Inferior parietal cortex (tissue), 1 donor: ENCODE data around the gene PIK3CG.
"Not testable (repeated sequence)": the region's sequence is repeated elsewhere in the genome, so short reads cannot be mapped to it uniquely, and the experiment has no call there.

Experiments used
- DNase-seq: peaks from one replicate; pipeline ENCODE4 v3.0.0-alpha.2; 2016; ENCODE audit errors: extremely low spot score

PIK3CG gene

DNA sequence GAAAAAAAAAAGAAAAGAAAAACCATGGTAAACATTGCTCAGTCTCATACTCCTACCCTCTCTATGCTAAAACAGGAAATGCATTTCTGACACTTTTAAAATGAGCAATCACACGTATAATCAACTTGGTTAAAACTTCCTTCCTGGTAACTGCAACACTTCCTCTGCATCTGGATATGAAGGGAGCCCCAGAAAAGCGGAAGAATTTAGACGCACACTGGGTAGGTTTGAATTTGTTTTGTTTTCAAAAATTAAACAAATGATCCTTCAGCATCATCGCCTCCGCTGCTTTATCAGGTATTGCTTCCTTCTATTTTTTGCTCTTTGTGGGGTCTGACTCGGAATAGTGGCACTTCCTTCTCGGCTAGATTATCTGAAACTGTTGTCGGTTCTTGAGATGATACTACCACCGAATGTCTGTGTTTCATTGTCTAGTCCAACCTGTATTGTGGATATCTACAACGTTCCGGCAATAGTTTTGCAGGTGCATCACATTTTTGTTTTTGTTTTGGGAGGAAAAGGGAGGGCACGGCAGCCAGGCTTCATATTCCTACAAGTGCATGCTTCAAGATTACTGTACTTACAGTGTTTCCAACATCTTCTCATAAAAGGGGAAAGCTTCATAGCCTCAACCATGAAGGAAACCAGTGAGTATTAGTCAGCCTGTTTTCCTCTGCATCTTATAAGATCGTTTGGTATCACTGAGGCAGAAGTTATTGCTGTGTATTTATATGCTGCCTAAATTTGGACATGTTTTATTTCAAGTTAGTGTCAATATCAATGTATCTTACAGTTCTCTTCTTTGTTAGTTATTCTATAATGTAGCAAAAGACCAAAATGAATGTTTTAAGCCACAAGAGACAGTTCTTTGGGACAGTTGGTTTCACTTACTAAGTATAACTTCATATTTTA is at the start of gene PIK3CG:
PIK3CG (plus strand) TSS at position 153 of the 912 bp plus-strand sequence. CDS start 2,280 bp downstream, outside the sequence.
- peak; percentile 17 for DNase-seq

DNA sequence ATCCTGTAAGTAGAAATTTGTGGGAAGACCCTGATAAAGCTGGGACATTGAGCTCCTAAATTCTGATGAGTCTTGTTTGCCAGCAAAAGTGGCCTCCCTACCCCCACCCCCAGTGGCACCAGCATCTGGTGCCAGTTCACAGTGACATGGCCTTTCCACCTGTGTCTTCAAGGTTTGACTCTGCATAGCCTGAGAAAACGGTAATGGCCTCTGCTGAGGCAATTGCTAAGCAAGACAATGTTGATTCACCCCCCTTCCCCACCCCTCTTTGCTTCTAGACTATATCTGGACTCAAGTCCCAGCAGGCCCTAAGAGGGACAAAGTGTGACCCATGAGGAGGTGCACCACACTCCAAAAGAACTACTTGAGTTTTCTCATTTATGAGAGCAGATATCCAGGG is 48.0 kb upstream of the PIK3CG start:
- DNase-seq, result no peak

DNA sequence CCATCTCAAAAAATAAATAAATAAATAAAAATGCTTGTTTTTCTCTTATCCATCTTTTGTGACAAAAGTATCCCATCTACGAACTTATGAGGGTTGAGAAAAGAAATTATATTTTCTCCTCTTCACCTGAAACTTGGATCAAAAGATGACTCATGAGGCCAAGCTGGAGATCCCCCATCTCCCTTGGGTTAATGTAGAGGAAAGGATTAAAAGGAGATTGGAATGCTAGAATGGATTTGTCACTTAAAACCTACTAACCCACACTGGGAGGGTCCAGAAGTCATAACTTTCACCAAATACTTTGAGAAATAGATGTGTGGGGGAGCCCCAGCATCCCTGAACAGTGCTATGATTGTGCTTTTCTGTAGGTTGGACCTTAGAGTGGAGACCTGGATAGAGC is 46.3 kb upstream of the PIK3CG start:
- DNase-seq, result no peak

DNA sequence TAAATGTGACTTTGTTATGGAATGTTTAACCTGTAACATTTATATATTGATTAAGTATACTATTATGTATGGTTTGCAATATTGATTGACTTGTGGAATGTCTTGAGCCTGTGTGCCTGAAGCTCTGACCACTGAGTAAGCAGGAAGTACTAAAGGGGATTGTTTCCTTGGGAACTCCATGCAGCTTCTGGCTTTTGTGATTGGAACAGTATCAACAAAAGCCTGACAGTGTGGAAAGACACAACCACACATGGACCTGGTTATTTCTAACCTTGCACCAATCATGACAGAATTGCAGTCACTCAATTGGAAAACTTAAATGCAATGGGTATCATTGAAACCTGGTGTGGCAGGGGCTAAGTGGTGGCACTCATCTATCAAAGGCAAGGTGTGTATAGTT is 45.5 kb upstream of the PIK3CG start:
- no peak for DNase-seq

DNA sequence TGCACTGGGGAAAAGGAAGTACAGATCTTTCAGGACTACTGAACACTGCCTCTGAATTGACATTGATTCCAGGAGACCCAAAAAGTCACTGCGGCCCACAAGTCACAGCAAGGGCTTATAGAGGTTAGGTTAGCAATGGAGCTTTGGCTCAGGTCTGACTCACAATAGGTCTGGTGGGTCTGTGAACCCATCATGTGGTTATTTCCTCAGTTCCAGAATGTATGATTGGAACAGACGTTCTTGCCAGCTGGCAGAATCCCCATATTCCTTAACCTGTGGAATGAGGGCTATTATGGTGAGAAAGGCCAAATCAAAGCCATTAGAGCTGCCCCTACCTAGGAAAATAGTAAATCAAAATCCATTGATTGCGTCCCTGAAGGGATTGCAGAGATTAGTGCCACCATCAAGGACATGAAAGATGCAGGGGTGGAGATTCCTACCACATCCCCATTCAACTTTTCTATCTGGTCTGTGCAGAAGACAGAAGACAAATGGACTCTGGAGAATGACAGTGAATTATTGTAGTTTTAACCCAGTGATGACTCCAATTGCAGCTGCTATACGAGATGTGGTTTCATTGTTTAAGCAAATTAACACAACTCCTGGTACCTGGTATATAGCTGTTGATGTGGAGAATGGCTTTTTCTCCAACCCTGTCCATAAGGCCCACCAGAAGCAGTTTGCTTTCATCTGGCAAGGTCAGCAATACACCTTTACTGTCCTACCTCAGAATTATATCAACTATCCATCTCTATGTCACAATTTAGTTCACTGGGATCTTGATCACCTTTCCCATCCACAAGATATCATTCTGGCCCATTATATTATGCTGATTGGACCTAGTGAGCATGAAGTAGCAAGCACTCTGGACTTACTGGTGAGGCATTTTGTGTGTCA is 44.5 kb upstream of the PIK3CG start:
- no peak for DNase-seq

DNA sequence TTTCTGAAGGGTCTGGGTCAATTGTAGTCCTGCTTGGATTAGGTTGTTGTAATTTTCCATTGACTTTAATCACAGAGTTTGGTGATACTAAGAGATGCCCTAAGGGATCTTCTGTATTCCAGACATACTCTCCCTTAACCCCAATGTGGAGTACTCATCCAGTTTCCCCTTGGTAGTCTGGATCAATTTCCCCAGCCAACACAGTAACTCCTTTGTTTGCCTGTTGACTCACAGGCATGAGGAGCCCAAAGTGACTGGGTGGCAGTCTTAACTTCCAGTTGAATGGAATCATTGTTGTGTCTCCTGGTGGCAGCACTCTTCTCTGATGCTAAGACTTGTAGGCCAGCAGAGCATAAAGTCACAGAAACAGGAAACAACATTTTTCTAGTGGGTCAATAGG is 41.5 kb upstream of the PIK3CG start:
- DNase-seq, result no peak

DNA sequence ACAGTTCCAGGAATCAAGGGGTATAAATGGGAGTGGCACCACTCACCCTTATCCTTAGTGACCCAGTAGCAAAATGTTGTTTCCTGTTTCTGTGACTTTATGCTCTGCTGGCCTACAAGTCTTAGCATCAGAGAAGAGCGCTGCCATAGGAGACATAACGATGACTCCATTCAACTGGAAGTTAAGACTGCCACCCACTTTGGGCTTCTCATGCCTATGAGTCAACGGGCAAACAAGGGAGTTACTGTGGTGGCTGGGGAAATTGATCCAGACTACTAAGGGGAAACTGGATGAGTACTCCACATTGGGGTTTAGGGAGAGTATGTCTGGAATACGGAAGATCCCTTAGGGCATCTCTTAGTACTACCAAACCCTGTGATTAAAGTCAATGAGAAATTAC is 40.6 kb upstream of the PIK3CG start:
- no peak for DNase-seq

DNA sequence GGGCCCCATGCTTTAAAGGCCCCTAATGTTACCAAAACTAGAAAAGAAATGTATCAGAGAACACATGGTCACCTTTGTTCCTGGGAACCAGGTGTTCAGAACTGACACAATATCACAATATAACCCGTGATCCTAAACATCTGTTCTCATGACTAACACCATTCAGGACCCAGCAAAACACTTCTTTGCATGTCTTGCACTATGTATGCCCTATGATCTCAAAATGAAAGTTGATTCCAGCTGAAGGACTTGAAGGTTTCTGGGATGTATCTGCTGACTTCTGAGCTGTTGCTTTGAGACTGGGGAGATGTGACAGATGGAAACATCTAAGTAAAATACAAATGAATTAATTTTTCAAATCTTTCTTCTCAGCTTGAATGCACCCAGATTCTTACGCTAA is 37.5 kb upstream of the PIK3CG start:
- DNase-seq, result no peak

DNA sequence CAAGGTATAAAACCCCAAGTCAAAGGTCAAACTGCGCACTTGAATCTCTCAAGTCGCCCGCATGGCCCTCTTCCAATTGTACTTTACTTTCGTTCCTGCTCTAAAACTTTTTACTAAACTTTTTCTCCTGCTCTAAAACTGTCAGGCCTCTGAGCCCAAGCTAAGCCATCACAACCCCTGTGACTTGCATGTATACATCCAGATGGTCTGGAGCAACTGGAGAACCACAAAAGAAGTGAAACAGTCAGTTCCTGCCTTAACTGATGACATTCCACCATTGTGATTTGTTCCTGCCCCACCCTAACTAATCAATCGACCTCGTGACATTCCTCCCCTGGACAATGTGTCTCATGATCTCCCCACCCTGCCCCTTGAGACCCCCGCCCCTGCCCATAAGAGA is 35.6 kb upstream of the PIK3CG start:
- no peak for DNase-seq

DNA sequence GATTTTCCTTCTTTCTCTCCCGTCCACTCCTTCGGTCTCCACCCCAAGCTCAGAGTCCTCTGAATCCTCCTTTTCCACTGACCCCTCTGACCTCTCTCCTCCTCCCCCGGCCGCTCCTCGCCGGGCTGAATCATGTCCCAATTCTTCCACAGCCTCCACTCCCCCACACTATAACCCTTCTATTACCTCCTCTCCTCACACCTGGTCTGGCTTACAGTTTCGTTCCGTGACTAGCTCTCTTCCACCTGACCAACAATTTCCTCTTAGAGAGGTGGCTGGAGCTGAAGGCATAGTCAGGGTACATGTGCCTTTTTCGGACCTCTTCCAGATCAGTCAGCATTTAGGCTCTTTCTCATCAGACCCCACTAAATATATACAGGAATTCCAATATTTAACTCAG is 34.2 kb upstream of the PIK3CG start:
- not testable (repeated sequence) for DNase-seq

DNA sequence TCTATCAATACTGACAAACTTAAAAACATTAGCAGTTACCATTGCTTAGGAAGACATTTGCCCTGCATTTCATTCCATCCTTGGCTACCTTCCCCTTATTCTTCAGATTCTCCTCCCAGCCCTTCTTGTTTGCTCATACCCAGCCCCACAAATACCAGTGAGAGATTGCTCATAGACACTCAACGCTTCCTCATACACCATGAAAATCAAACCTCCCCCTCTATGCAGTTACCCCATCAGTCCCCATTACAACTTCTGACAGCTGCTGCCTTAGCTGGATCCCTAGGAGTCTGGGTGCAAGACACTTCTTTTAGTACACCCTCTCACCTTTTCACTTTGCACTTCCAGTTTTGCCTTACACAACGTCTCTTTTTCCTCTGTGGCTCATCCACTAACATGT is 28.3 kb upstream of the PIK3CG start:
- no peak for DNase-seq

DNA sequence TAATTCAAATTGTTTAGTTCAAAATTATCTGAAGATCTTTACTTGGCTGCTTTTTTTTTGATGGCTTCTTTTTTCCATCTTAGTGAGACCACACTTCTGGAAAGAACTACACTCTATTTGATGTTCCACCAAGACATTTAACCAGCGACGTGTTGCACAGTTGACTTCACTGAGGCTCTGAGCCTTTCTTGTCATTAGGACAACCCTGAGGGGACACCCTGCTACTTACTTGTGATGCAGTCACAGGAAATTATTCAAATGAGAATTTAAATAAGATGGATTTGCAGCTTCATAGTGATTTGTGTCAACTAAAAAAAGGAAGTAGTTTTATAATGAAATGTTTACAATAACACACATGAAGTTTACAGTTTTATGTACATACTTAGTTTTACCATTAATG is 25.6 kb upstream of the PIK3CG start:
- no peak for DNase-seq

DNA sequence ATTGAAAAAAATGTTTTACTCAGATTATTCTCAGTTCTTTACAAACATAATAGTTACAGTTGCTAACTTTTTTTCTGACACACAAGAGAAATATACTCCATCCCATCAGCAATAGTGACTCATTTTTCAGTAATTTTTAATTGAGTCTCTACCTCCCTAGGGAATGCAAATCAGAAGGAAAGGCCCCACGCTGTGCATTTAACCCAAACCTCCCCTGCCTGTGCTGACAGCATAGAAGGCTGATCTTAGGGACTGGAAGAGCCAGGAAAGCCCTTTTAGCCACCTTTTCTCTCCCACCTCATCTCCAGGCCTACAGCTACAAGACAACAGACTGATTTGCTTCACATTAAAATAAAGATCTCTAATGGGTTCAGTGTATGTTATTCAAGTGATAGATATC is 24.7 kb upstream of the PIK3CG start:
- no peak for DNase-seq

DNA sequence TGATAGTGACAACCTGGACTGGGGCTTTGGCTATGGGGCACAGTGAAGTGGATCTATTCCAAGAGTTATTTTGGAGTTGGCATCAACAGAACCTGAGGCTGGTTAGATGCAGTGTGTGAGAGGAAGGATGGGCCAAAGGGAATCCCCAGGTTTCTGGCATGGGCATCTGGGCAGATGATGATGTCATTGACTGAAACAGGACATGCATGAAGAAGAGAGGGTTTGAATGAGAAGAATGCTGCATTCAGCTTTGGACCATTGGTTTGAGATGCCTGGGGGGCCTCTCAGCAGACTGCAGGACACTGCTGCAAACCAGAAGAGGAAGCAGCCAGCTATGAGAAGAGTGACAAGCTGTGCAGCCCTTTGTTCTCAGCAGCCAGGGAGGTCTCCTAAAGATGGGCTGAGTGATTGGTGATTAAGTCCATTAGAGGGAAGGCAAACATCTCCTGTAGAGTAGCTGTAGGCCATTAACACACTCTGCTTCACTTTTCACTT is 23.1 kb upstream of the PIK3CG start:
- no peak for DNase-seq

DNA sequence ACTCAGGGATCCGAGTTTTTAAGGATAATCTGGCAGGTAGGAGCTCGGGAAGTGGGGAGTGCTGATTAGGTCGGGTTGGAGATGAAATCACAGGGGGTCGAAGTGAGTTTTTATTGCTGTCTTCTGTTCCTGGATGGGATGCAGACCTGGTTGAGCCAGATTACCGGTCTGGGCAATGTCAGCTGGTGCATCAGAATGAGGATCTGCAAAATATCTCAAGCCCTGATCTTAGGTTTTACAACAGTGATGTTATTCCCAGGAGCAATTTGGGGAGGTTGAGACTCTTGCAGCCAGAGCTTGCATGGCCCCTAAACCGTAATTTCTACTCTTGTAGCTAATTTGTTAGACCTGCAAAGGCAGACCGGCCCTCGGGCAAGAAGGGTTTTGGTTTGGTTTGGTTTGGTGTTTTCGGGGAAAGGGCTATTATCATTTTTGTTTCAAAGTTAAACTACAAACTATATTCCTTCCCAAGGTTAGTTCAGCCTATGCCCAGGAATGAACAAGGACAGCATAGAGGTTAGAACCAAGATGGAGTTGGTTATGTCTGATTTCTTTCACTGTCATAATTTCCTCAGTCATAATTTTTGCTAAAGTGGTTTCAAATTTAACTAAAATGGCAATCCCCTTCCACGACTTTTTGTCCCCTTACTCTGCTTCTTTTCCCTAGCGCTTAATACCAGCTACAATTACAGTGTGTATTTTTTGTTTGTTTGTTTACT is 20.6 kb upstream of the PIK3CG start:
- DNase-seq, result no peak

DNA sequence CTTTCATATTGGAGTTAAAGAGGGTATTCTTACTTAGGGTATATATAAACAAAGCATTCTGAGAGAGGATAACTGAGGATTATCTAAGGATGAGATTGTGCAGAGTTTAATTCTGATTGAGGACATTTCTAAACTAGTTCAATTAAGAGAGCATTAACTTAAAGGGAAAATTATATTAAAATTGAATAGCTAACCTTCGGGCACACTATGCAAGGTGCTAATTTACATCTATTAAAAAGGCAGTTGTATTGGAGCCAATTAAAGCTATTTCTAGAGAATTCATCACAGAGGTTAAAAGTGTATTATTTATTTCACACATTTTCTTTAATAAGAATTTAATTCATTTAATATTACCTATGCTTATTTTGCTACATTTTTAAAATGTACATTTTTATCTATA is 17.0 kb upstream of the PIK3CG start:
- no peak for DNase-seq

DNA sequence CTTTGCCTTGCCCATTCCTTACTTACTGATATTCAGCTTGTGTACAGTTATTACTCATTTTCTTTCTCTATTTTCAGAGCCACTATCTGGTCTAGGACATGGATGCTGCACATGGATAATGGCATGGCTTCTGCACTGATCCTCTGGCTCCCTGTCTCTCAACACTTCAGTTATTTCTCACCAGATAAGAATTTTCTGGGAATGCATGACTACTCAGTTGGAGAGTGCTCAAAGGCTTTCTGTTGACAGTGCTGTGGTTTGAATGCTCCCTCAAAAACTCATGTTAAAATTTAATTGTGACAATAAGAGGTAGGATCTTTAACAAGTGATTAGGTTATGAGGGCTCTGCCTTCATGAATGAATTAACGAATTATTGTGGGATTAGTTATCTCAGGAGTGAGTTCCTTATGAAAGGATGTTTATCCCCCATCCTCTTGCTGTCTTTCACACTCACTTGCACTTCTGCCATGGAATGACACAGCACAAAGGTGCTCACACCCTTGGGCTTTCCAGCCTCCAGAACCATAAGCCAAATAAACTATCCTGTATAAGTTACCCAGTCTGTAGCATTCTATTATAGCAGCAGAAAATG is 16.1 kb upstream of the PIK3CG start:
- no peak for DNase-seq

DNA sequence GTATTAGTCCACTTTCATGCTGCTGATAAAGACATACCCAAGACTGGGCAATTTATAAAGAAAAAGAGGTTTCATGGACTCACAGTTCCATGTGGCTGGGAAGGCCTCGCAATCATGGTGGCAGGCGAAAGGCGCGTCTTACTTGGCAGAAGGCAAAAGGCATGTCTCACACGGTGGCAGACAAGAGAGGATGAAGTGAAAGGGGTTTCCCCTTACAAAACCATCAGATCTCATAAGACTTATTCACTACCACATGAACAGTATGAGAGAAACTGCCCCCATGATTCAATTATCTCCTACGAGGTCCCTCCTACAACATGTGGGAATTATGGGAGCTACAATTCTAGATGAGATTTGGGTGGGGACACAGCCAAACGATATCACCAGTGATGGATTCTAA is 13.4 kb upstream of the PIK3CG start:
- not testable (repeated sequence) for DNase-seq

DNA sequence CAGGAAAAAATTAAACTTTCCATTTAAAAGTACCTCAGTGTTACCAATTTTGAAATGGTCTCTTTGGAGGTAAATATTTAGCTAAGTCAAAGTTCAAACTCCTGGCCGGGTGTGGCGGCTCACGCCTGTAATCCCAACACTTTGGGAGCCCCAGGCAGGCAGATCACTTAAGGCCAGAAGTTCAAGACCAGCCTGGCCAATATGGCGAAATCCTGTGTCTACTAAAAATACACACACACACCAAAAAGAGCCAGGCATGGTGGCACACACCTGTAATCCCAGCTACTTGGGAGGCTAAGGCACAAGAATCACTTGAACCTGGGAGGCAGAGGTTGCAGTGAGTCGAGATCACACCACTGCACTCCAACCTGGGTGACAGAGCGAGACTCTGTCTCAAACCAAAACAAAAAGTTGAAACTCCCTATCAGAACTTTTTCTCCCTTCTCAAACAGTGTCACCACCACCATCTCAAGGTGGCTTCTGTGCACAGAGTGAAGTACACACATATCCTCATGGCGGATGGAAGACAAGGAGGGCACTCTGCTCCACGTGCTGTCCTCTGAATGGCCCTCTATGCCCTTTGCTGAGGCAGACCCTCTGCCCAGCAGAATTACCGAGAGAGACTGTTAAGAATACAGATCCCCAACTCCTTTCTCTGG is 11.7 kb upstream of the PIK3CG start:
- no peak for DNase-seq

DNA sequence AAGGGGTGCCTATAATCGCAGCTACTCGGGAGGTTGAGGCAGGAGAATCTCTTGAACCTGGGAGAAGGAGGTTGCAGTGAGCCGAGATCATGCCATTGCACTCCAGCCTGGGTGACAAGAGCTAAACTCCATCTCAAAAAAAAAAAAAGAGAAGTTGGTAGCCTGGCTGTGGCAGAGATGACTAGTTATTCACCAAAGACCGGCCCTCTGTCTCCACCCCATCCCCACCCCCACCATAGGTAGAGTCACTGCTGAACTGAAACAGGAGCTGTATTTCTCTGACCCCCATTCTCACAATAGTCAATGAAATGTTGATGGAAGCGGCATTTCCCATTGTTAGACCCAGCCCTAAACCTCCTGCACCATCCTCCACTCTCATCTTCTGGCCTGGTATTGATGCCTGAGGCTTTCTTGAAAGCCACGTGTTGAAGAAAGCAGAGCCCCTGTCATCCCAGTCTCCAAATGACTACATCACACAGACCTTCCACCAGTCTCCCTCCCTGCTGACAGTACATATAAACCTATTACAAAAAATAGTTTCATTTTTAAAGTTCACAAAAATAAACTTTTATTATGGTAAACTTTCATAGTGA is 9.4 kb upstream of the PIK3CG start:
- no peak for DNase-seq
